WTC11 (cell line): Measurements from ENCODE around the gene FRK. TPM values are rescaled to one million over a fixed set of nuclear protein-coding genes. Genes with fewer than 3 reads are reported as not detected.

Source experiments
- ATAC-seq: fragments of 200-7000 bp; cut with Tn5 transposase; 2 replicates; pipeline ENCODE4 v1.10.0; 2021; ENCODE audit warnings: mild to moderate bottlenecking, moderate library complexity
- CTCF ChIA-PET: fragments of 300-600 bp; sonication (Branson Sonifier 250); formaldehyde crosslinking; loops from one replicate; lab custom pipeline; 2021; ENCODE audit warnings: antibody characterized with exemption; lab: Charles Lee
- POLR2A ChIA-PET: fragments of 350-600 bp; sonication (Branson Sonifier 250); formaldehyde crosslinking; loops from one replicate; lab custom pipeline; 2021; ENCODE audit warnings: antibody characterized with exemption; lab: Charles Lee
- DNase-seq: peaks from one replicate; pipeline ENCODE4 v3.0.0; 2021; ENCODE audit warnings: low spot score
- H3K27ac Mint-ChIP-seq: 2 replicates; pipeline ENCODE4 v1.8.0; 2021; ENCODE audit warnings: mixed read lengths
- H3K27me3 Mint-ChIP-seq: 2 replicates; pipeline ENCODE4 v1.8.0; 2021; ENCODE audit warnings: low read depth, mild to moderate bottlenecking, moderate library complexity, mixed read lengths
- H3K36me3 Mint-ChIP-seq: 2 replicates; pipeline ENCODE4 v1.8.0; 2021; ENCODE audit warnings: mixed read lengths
- H3K4me1 Mint-ChIP-seq: 2 replicates; pipeline ENCODE4 v1.8.0; 2022; ENCODE audit warnings: mixed read lengths
- H3K4me3 Mint-ChIP-seq: 2 replicates; pipeline ENCODE4 v1.8.0; 2021; ENCODE audit warnings: mild to moderate bottlenecking, moderate library complexity, mixed read lengths
- H3K9me3 Mint-ChIP-seq: 2 replicates; pipeline ENCODE4 v1.8.0; 2021; ENCODE audit warnings: mixed read lengths
- ATF1 ChIP-seq: sonication (generic); formaldehyde crosslinking; IDR thresholded peaks from 2 replicates; pipeline ENCODE4 v1.8.1; 2023; ENCODE audit warnings: mild to moderate bottlenecking, moderate library complexity, missing genetic modification reagents
- CDX4 ChIP-seq: fragments of 250-450 bp; sonication (Bioruptor Pico); IDR thresholded peaks from 2 replicates; pipeline ENCODE4 v1.9.0; 2021; ENCODE audit warnings: moderate library complexity, mild to moderate bottlenecking, inconsistent platforms, borderline replicate concordance
- CREB1 ChIP-seq: sonication (generic); formaldehyde crosslinking; IDR thresholded peaks from 2 replicates; pipeline ENCODE4 v1.8.0; 2023; ENCODE audit warnings: mild to moderate bottlenecking, missing genetic modification reagents
- FOXK1 ChIP-seq: sonication (generic); formaldehyde crosslinking; IDR thresholded peaks from 2 replicates; pipeline ENCODE4 v1.8.0; 2022; ENCODE audit warnings: mild to moderate bottlenecking, moderate library complexity, missing genetic modification reagents
- HMGXB4 ChIP-seq: sonication (generic); formaldehyde crosslinking; IDR thresholded peaks from 2 replicates; pipeline ENCODE4 v1.8.1; 2023; ENCODE audit warnings: mild to moderate bottlenecking, moderate library complexity, missing genetic modification reagents
- MLX ChIP-seq: sonication (generic); formaldehyde crosslinking; IDR thresholded peaks from 2 replicates; pipeline ENCODE4 v1.8.1; 2023; ENCODE audit warnings: mild to moderate bottlenecking, missing genetic modification reagents, moderate library complexity
- PRDM15 ChIP-seq: sonication (generic); formaldehyde crosslinking; IDR thresholded peaks from 2 replicates; pipeline ENCODE4 v1.8.0; 2022; ENCODE audit warnings: missing genetic modification reagents
- SMAD3 ChIP-seq: sonication (generic); formaldehyde crosslinking; IDR thresholded peaks from 2 replicates; pipeline ENCODE4 v1.8.0; 2022; ENCODE audit warnings: missing genetic modification reagents, mild to moderate bottlenecking, borderline replicate concordance
- STAT6 ChIP-seq: sonication (generic); formaldehyde crosslinking; conservative IDR thresholded peaks from 2 replicates; pipeline ENCODE4 v1.8.1; 2023; ENCODE audit warnings: mild to moderate bottlenecking, low read depth, missing genetic modification reagents, moderate library complexity
- ZNF219 ChIP-seq: sonication (generic); formaldehyde crosslinking; IDR thresholded peaks from 2 replicates; pipeline ENCODE4 v1.8.0; 2023; ENCODE audit warnings: missing genetic modification reagents, mild to moderate bottlenecking, borderline replicate concordance
- ZNF263 ChIP-seq: sonication (generic); formaldehyde crosslinking; IDR thresholded peaks from 2 replicates; pipeline ENCODE4 v1.8.1; 2022; ENCODE audit warnings: low read depth, mild to moderate bottlenecking, moderate library complexity, missing genetic modification reagents
- ZNF416 ChIP-seq: fragments of 250-450 bp; sonication (Bioruptor Pico); IDR thresholded peaks from 2 replicates; pipeline ENCODE4 v1.9.0; 2021; ENCODE audit warnings: mild to moderate bottlenecking, inconsistent platforms
- ZNF425 ChIP-seq: fragments of 250-450 bp; sonication (Bioruptor Pico); conservative IDR thresholded peaks from 2 replicates; pipeline ENCODE4 v1.9.0; 2021; ENCODE audit warnings: mild to moderate bottlenecking
- ZNF671 ChIP-seq: fragments of 250-450 bp; sonication (Bioruptor Pico); IDR thresholded peaks from 2 replicates; pipeline ENCODE4 v1.8.0; 2021; ENCODE audit warnings: mild to moderate bottlenecking
- total RNA-seq: library from RNA; stranded (reverse); gene quantifications from 3 replicates; pipeline ENCODE4 v1.2.3, GENCODE V29; 2021

Gene FRK
- total RNA-seq, 1 experiment from 2014 or later = 0.13 TPM

- ATAC-seq (no peak), DNase-seq (no peak)
- Mint-ChIP-seq H3K27me3 (no peaks in the 10 kb centered on the region; the same call in 1 of the 2 replicates), H3K27ac (no peak overlapping the region), H3K4me1 (peaks cover 18% of the 10 kb centered on the region), H3K36me3 (no peaks in the 10 kb centered on the region), H3K4me3 (no peak overlapping the region), H3K9me3 (no peaks in the 10 kb centered on the region)
- POLR2A ChIA-PET = no interaction called here
- CTCF ChIA-PET = interaction anchor here (0.7 to 1.2 kb wide), 4 partner anchors 10 to 158 kb away, joined by 3 to 6 read pairs (median 4); no protein-coding TSS in a partner anchor
- TF ChIP-seq SMAD3 (CRISPR knock-in tag) (no peak), ATF1 (CRISPR knock-in tag) (no peak), CDX4 (CRISPR knock-in tag) (no peak)
Observed at GRCh38 chr6:116059713-116060571, 749 bp downstream of the FRK start.

GRCh38 chr6:116057766-116058165 is 2.9 kb downstream of the FRK start:
- Mint-ChIP-seq H3K9me3 (no peaks in the 10 kb centered on the region), H3K36me3 (no peaks in the 10 kb centered on the region), H3K4me3 (no peak overlapping the region), H3K27me3 (no peaks in the 10 kb centered on the region; the same call in 1 of the 2 replicates), H3K27ac (no peak overlapping the region), H3K4me1 (peaks cover 7% of the 10 kb centered on the region)
- TF ChIP-seq ZNF425 (no peak), HMGXB4 (CRISPR knock-in tag) (no peak)
- ChIA-PET CTCF (interaction anchor here (1.3 kb wide), 1 partner anchor 47 kb away, joined by 4 read pairs; no protein-coding TSS in a partner anchor), POLR2A (no interaction called here)
- no peak for DNase-seq
- no peak for ATAC-seq

GRCh38 chr6:116055513-116055912 is 5.2 kb downstream of the FRK start:
- peaks cover 3% of the 10 kb centered on the region for H3K4me1 Mint-ChIP-seq
- H3K27me3 Mint-ChIP-seq = no peaks in the 10 kb centered on the region; the same call in 1 of the 2 replicates
- ATAC-seq (no peak), DNase-seq (no peak)
- ChIA-PET POLR2A (no interaction called here), CTCF (no interaction called here)
- TF ChIP-seq FOXK1 (CRISPR knock-in tag) = no peak
- H3K9me3 Mint-ChIP-seq = no peaks in the 10 kb centered on the region
- no peak overlapping the region for H3K27ac Mint-ChIP-seq
- no peaks in the 10 kb centered on the region for H3K36me3 Mint-ChIP-seq
- no peak overlapping the region for H3K4me3 Mint-ChIP-seq

- H3K27me3 Mint-ChIP-seq = no peaks in the 10 kb centered on the region
- ChIA-PET CTCF (interaction anchor here (1.6 kb wide), 1 partner anchor 61 kb away, joined by 5 read pairs; no protein-coding TSS in a partner anchor), POLR2A (no interaction called here)
- H3K36me3 Mint-ChIP-seq = no peaks in the 10 kb centered on the region
- H3K27ac Mint-ChIP-seq = no peak overlapping the region
- H3K4me3 Mint-ChIP-seq = no peak overlapping the region
- H3K4me1 Mint-ChIP-seq = no peaks in the 10 kb centered on the region
- ATAC-seq (no peak), DNase-seq (no peak)
- H3K9me3 Mint-ChIP-seq = no peaks in the 10 kb centered on the region
- no peak for TF ChIP-seq STAT6 (CRISPR knock-in tag)
- TF ChIP-seq CREB1 (CRISPR knock-in tag) = no peak
- TF ChIP-seq PRDM15 (CRISPR knock-in tag) = no peak
- TF ChIP-seq ZNF263 = no peak
- no peak for TF ChIP-seq ZNF416
- TF ChIP-seq ZNF671 (CRISPR knock-in tag) = no peak
- TF ChIP-seq MLX (CRISPR knock-in tag) = no peak
- no peak for TF ChIP-seq ZNF219 (CRISPR knock-in tag)
Observed at GRCh38 chr6:116051244-116051643, 9.4 kb downstream of the FRK start.
